Naive thymus-derived CD4-positive, alpha-beta T cell (primary cell): Measurements from ENCODE around the gene RPTOR. TPM values are rescaled to one million over a fixed set of nuclear protein-coding genes. Genes with fewer than 3 reads are reported as not detected.

Experiments
- ATAC-seq: fragments of 150-1000 bp; cut with Tn5 transposase; 2 replicates; pipeline ENCODE4 v1.10.0; 2021; ENCODE audit warnings: mild to moderate bottlenecking, moderate library complexity
- CTCF ChIA-PET: fragments of 350-600 bp; sonication (Branson Sonifier 250); formaldehyde crosslinking; loops from one replicate; lab custom pipeline; 2021; ENCODE audit warnings: antibody characterized with exemption; lab: Charles Lee
- POLR2A ChIA-PET: fragments of 350-600 bp; sonication (Branson Sonifier 250); formaldehyde crosslinking; loops from one replicate; lab custom pipeline; 2021; ENCODE audit warnings: antibody characterized with exemption, inconsistent platforms; lab: Charles Lee
- DNase-seq, 9 donors: peaks; one replicate each; pipeline versions ENCODE4 v3.0.0 to v3.0.0-alpha.2; 2020 to 2022; ENCODE audit warnings: mixed read lengths in 1 of 9
- H3K27ac ChIP-seq: one replicate; pipeline ENCODE4 v1.7.0; 2013; ENCODE audit warnings: mild to moderate bottlenecking, low read depth, low read length, moderate library complexity
- H3K27me3 ChIP-seq, 2 donors: one replicate each; pipeline ENCODE4 v1.7.0; 2013; ENCODE audit warnings: low read length in 2 of 2, mild to moderate bottlenecking in 2 of 2, moderate library complexity in 2 of 2; ENCODE audit not compliant: control insufficient read depth in 2 of 2, insufficient read depth in 2 of 2
- H3K36me3 ChIP-seq, 3 experiments: 1 replicate in 2 of 3; 2 replicates in 1 of 3; pipeline ENCODE4 v1.7.0; 2013; ENCODE audit warnings: low read length in 3 of 3, mild to moderate bottlenecking in 3 of 3, moderate library complexity in 1 of 3; ENCODE audit not compliant: insufficient read depth in 3 of 3, control insufficient read depth in 2 of 3
- H3K4me1 ChIP-seq, 2 donors: one replicate each; pipeline ENCODE4 v1.7.0; 2013; ENCODE audit warnings: low read length in 2 of 2, mild to moderate bottlenecking in 2 of 2, moderate library complexity in 1 of 2; ENCODE audit not compliant: control insufficient read depth in 2 of 2, insufficient read depth in 2 of 2
- H3K4me3 ChIP-seq: 2 replicates; pipeline ENCODE4 v1.7.0; 2013; ENCODE audit warnings: mild to moderate bottlenecking, low read length
- H3K9me3 ChIP-seq, 3 experiments: 1 replicate in 2 of 3; 2 replicates in 1 of 3; pipeline ENCODE4 v1.7.0; 2013; ENCODE audit warnings: low read length in 3 of 3; ENCODE audit not compliant: control insufficient read depth in 2 of 3
- H3K27ac Mint-ChIP-seq, 9 donors: one replicate each; pipeline ENCODE4 v1.8.0; 2020 to 2022; ENCODE audit warnings: mixed read lengths in 9 of 9, mild to moderate bottlenecking in 8 of 9, moderate library complexity in 5 of 9, inconsistent platforms in 2 of 9
- H3K27me3 Mint-ChIP-seq, 5 donors: one replicate each; pipeline ENCODE4 v1.8.0; 2021 to 2022; ENCODE audit warnings: mixed read lengths in 5 of 5, mild to moderate bottlenecking in 1 of 5
- H3K36me3 Mint-ChIP-seq, 5 donors: one replicate each; pipeline ENCODE4 v1.8.0; 2020 to 2022; ENCODE audit warnings: mixed read lengths in 5 of 5, mild to moderate bottlenecking in 3 of 5, inconsistent platforms in 1 of 5
- H3K4me1 Mint-ChIP-seq, 7 donors: one replicate each; pipeline ENCODE4 v1.8.0; 2020 to 2022; ENCODE audit warnings: mixed read lengths in 7 of 7, mild to moderate bottlenecking in 3 of 7, inconsistent platforms in 1 of 7
- H3K4me3 Mint-ChIP-seq, 10 donors: one replicate each; pipeline ENCODE4 v1.8.0; 2020 to 2022; ENCODE audit warnings: mild to moderate bottlenecking in 10 of 10, mixed read lengths in 10 of 10, moderate library complexity in 6 of 10, inconsistent platforms in 2 of 10
- H3K9me3 Mint-ChIP-seq, 11 donors: one replicate each; pipeline ENCODE4 v1.8.0; 2020 to 2022; ENCODE audit warnings: mixed read lengths in 11 of 11, mild to moderate bottlenecking in 4 of 11, inconsistent platforms in 1 of 11, moderate library complexity in 1 of 11
- intact Hi-C, 2 donors: fragments of 100-400 bp; cut with micrococcal nuclease; formaldehyde crosslinking; loops; one replicate each; pipeline ENCODE4 v1.15.1; 2023
- polyA plus RNA-seq, 2 donors: library from polyadenylated mRNA; unstranded; fragments of 300-500 nt; fragmentation: Illumina TruSeq; gene quantifications; one replicate each; pipeline ENCODE4 v1.2.3, GENCODE V29; 2021
- total RNA-seq, 6 experiments: library from RNA in 5 of 6; stranded (reverse) in 5 of 6; gene quantifications; 1 replicate in 5 of 6; 2 replicates in 1 of 6; pipeline ENCODE4 v1.2.3 and lab custom pipeline; 2021 to 2026

RPTOR gene
- total and polyA plus RNA-seq, 7 experiments from 2014 or later: 10.9 to 89.8 (median 59.9) TPM

GRCh38 chr17:80947200-80947940 lies 402.7 kb downstream of the RPTOR start:
- H3K4me3 ChIP-seq: no peak overlapping the region
- Mint-ChIP-seq H3K4me3 (no peak overlapping the region), H3K4me1 (peaks cover 0 to 1% (median 0%) of the 10 kb centered on the region in 7 donors), H3K27me3 (no peaks in the 10 kb centered on the region), H3K9me3 (peaks cover 0 to 2% (median 0%) of the 10 kb centered on the region in 11 donors), H3K36me3 (peaks cover 12 to 39% (median 26%) of the 10 kb centered on the region in 5 donors), H3K27ac (peak overlapping the region in 2 of 9 donors; percentile 38 to 41)
- POLR2A ChIA-PET: no interaction called here
- CTCF ChIA-PET: no interaction called here
- H3K36me3 ChIP-seq: peaks cover 0 to 86% (median 3%) of the 10 kb centered on the region in 3 experiments
- H3K9me3 ChIP-seq: no peaks in the 10 kb centered on the region
- DNase-seq: no peak
- intact Hi-C loops: no loop called here
- no peak overlapping the region for H3K27ac ChIP-seq
- H3K27me3 ChIP-seq: no peaks in the 10 kb centered on the region
- H3K4me1 ChIP-seq: no peaks in the 10 kb centered on the region
- ATAC-seq: no peak

- Histone ChIP-seq H3K9me3 (no peaks in the 10 kb centered on the region), H3K4me3 (no peak overlapping the region), H3K36me3 (peaks cover 0 to 78% (median 3%) of the 10 kb centered on the region in 3 experiments), H3K27me3 (no peaks in the 10 kb centered on the region), H3K27ac (no peak overlapping the region), H3K4me1 (no peaks in the 10 kb centered on the region)
- Mint-ChIP-seq H3K4me1 (peaks cover 0 to 1% (median 0%) of the 10 kb centered on the region in 7 donors), H3K4me3 (no peak overlapping the region), H3K27me3 (no peaks in the 10 kb centered on the region), H3K36me3 (peaks cover 10 to 39% (median 26%) of the 10 kb centered on the region in 5 donors), H3K27ac (peak overlapping the region in 1 of 9 donors; percentile 29), H3K9me3 (peaks cover 0 to 2% (median 0%) of the 10 kb centered on the region in 11 donors)
- ChIA-PET POLR2A (no interaction called here), CTCF (no interaction called here)
- no peak for DNase-seq
- intact Hi-C loops: no loop called here
- ATAC-seq: no peak
Measured at GRCh38 chr17:80948019-80948975, 403.7 kb downstream of the RPTOR start.

- DNase-seq (no peak), ATAC-seq (no peak)
- intact Hi-C loops: no loop called here
- Mint-ChIP-seq H3K9me3 (peaks cover 0 to 2% (median 0%) of the 10 kb centered on the region in 11 donors), H3K27me3 (no peaks in the 10 kb centered on the region), H3K4me1 (peaks cover 0 to 1% (median 0%) of the 10 kb centered on the region in 7 donors), H3K36me3 (peaks cover 10 to 38% (median 25%) of the 10 kb centered on the region in 5 donors), H3K27ac (no peak overlapping the region), H3K4me3 (no peak overlapping the region)
- H3K36me3 ChIP-seq: peaks cover 0 to 79% (median 3%) of the 10 kb centered on the region in 3 experiments
- no peaks in the 10 kb centered on the region for H3K4me1 ChIP-seq
- ChIA-PET CTCF (no interaction called here), POLR2A (no interaction called here)
- H3K9me3 ChIP-seq: no peaks in the 10 kb centered on the region
- H3K4me3 ChIP-seq: no peak overlapping the region
- H3K27me3 ChIP-seq: no peaks in the 10 kb centered on the region
- no peak overlapping the region for H3K27ac ChIP-seq
Measured at GRCh38 chr17:80948976-80949450, 404.4 kb downstream of the RPTOR start.

GRCh38 chr17:80949451-80950421 lies 405.1 kb downstream of the RPTOR start:
- no peak for ATAC-seq
- intact Hi-C loops: no loop called here
- Histone ChIP-seq H3K9me3 (no peaks in the 10 kb centered on the region), H3K36me3 (peaks cover 0 to 74% (median 3%) of the 10 kb centered on the region in 3 experiments), H3K27me3 (no peaks in the 10 kb centered on the region), H3K27ac (no peak overlapping the region), H3K4me1 (no peaks in the 10 kb centered on the region), H3K4me3 (no peak overlapping the region)
- Mint-ChIP-seq H3K9me3 (peaks cover 0 to 2% (median 0%) of the 10 kb centered on the region in 11 donors), H3K27me3 (no peaks in the 10 kb centered on the region), H3K4me3 (no peak overlapping the region), H3K4me1 (no peaks in the 10 kb centered on the region), H3K27ac (peak overlapping the region in 1 of 9 donors; percentile 4), H3K36me3 (peaks cover 10 to 36% (median 21%) of the 10 kb centered on the region in 5 donors)
- DNase-seq: no peak
- CTCF ChIA-PET: no interaction called here
- POLR2A ChIA-PET: no interaction called here

GRCh38 chr17:80950466-80951120 lies 406.0 kb downstream of the RPTOR start:
- no peaks in the 10 kb centered on the region for H3K4me1 ChIP-seq
- no peak overlapping the region for H3K27ac Mint-ChIP-seq
- intact Hi-C loops: no loop called here
- H3K4me1 Mint-ChIP-seq: no peaks in the 10 kb centered on the region
- H3K36me3 Mint-ChIP-seq: peaks cover 10 to 41% (median 22%) of the 10 kb centered on the region in 5 donors
- H3K4me3 ChIP-seq: no peak overlapping the region
- H3K27me3 ChIP-seq: no peaks in the 10 kb centered on the region
- DNase-seq: no peak
- POLR2A ChIA-PET: no interaction called here
- H3K36me3 ChIP-seq: peaks cover 0 to 82% (median 3%) of the 10 kb centered on the region in 3 experiments
- peaks cover 0 to 2% (median 0%) of the 10 kb centered on the region in 11 donors for H3K9me3 Mint-ChIP-seq
- no peak overlapping the region for H3K4me3 Mint-ChIP-seq
- CTCF ChIA-PET: no interaction called here
- ATAC-seq: no peak
- no peak overlapping the region for H3K27ac ChIP-seq
- no peaks in the 10 kb centered on the region for H3K9me3 ChIP-seq
- no peaks in the 10 kb centered on the region for H3K27me3 Mint-ChIP-seq
